Choroid plexus epithelial cell (primary cell): ENCODE results near the gene TBC1D5.

ENCODE experiments used
- DNase-seq: peaks from one replicate; pipeline ENCODE4 v3.0.0-alpha.2; 2010; ENCODE audit warnings: low read depth
- H3K4me3 ChIP-seq: 2 replicates; pipeline ENCODE4 v1.5.1; 2011; ENCODE audit warnings: low read depth, mild to moderate bottlenecking, control low read depth, low read length, moderate library complexity
- CTCF ChIP-seq: conservative IDR thresholded peaks from 2 replicates; pipeline ENCODE4 v1.5.1; 2011; ENCODE audit warnings: low read depth, mild to moderate bottlenecking, control low read depth, inconsistent platforms, low read length, moderate library complexity

TBC1D5 gene

GRCh38 chr3:17747174-17747889 lies 4.9 kb upstream of the TBC1D5 start:
- no peak for DNase-seq
- no peak for TF ChIP-seq CTCF
- no peak overlapping the region for H3K4me3 ChIP-seq

- H3K4me3 ChIP-seq, result no peak overlapping the region
- DNase-seq, result no peak
- TF ChIP-seq CTCF, result no peak
Measured at GRCh38 chr3:17745894-17746293, 3.5 kb upstream of the TBC1D5 start.

GRCh38 chr3:17745301-17745700 lies 2.9 kb upstream of the TBC1D5 start:
- no peak overlapping the region for H3K4me3 ChIP-seq
- no peak for DNase-seq
- no peak for TF ChIP-seq CTCF

- no peak for DNase-seq
- no peak for TF ChIP-seq CTCF
- no peak overlapping the region for H3K4me3 ChIP-seq
Measured at GRCh38 chr3:17744693-17745092, 2.3 kb upstream of the TBC1D5 start.

GRCh38 chr3:17743658-17743995 lies 1.2 kb upstream of the TBC1D5 start:
- no peak overlapping the region for H3K4me3 ChIP-seq
- DNase-seq, result no peak
- no peak for TF ChIP-seq CTCF

GRCh38 chr3:17742880-17743657 lies 638 bp upstream of the TBC1D5 start:
- DNase-seq, result no peak
- no peak for TF ChIP-seq CTCF
- peak overlapping the region; percentile 75 for H3K4me3 ChIP-seq

GRCh38 chr3:17741621-17742101 lies 770 bp downstream of the TBC1D5 start:
- no peak for TF ChIP-seq CTCF
- H3K4me3 ChIP-seq, result peak overlapping the region; percentile 75
- peak; percentile 61 for DNase-seq
